H1 (cell line): ENCODE data around the gene SPOCD1. TPM values are rescaled to one million over a fixed set of nuclear protein-coding genes. Genes with fewer than 3 reads are reported as not detected.

Experiments
- CTCF ChIP-seq, 3 experiments: IDR thresholded peaks; 1 replicate in 2 of 3; 2 replicates in 1 of 3; pipeline versions ENCODE4 v1.5.1 to v1.6.1; 2011; ENCODE audit warnings: low read length in 3 of 3, mild to moderate bottlenecking in 3 of 3, inconsistent platforms in 2 of 3, low read depth in 1 of 3, moderate library complexity in 1 of 3; ENCODE audit not compliant: insufficient read depth in 1 of 3; ENCODE audit errors: control extremely low read depth in 1 of 3
- FOSL1 ChIP-seq: IDR thresholded peaks from 2 replicates; pipeline ENCODE4 v1.6.1; 2011; ENCODE audit warnings: mild to moderate bottlenecking, low read depth, low read length, moderate library complexity; ENCODE audit not compliant: insufficient read depth
- JUN ChIP-seq: IDR thresholded peaks from 2 replicates; pipeline ENCODE4 v1.6.1; 2011; ENCODE audit warnings: low read depth, mild to moderate bottlenecking, improper control_type of control experiment, low read length
- POLR2A ChIP-seq, 2 experiments: IDR thresholded peaks; 1 replicate in 1 of 2; 2 replicates in 1 of 2; pipeline ENCODE4 v1.6.1; 2011; ENCODE audit warnings: low read depth in 2 of 2, low read length in 2 of 2, mild to moderate bottlenecking in 2 of 2; ENCODE audit errors: control extremely low read depth in 1 of 2
- RAD21 ChIP-seq, 2 experiments: IDR thresholded peaks in 1 of 2; conservative IDR thresholded peaks in 1 of 2; 2 replicates each; pipeline ENCODE4 v1.6.1; 2011; ENCODE audit warnings: low read depth in 2 of 2, low read length in 2 of 2, improper control_type of control experiment in 1 of 2, inconsistent platforms in 1 of 2, mild to moderate bottlenecking in 1 of 2, moderate library complexity in 1 of 2
- polyA plus RNA-seq, 7 experiments: library from polyadenylated mRNA; depleted of rRNA in 3 of 7; stranded (reverse) in 5 of 7; unstranded in 2 of 7; fragments of >200 nt in 5 of 7; fragments of 200-250 nt in 2 of 7; gene quantifications; 1 replicate in 5 of 7; 2 replicates in 1 of 7; 4 replicates in 1 of 7; pipeline versions ENCODE4 v1.2.1 to v1.2.3, GENCODE V29; 2011 to 2013; ENCODE audit warnings: missing spikeins in 2 of 7, mixed read lengths in 2 of 7
- total RNA-seq: library from RNA; stranded (reverse); fragmentation: NEBNext Ultra II Directional; extraction: Animal tissue kit (Norgen Biotek cat#: 25700); gene quantifications from 2 replicates; pipeline ENCODE4 v1.2.1, GENCODE V29; 2021
- TF ChIP-seq, protein P1 (sequence below): IDR thresholded peaks from 2 replicates; pipeline ENCODE4 v1.6.1; 2011; ENCODE audit warnings: low read length, improper control_type of control experiment

Gene SPOCD1
- total and polyA plus RNA-seq, 2 of the 8 experiments (the other 6 are each of a cell fraction or from before 2014, with no cell fraction given): 1.8 to 2.9 TPM

GRCh38 chr1:31815752-31816500, at the start of gene SPOCD1 (continued):
- TF ChIP-seq, protein P1, sequence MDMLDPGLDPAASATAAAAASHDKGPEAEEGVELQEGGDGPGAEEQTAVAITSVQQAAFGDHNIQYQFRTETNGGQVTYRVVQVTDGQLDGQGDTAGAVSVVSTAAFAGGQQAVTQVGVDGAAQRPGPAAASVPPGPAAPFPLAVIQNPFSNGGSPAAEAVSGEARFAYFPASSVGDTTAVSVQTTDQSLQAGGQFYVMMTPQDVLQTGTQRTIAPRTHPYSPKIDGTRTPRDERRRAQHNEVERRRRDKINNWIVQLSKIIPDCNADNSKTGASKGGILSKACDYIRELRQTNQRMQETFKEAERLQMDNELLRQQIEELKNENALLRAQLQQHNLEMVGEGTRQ: peak; percentile 97
- TF ChIP-seq RAD21 (IDR thresholded peaks at IDR 0.05 in 1 of 2, conservative IDR thresholded peaks at IDR 0.05 in 1 of 2; ENCODE audit: low read depth in 2 of 2, low read length in 2 of 2) (peak; percentile 87 to 93), JUN (no peak), POLR2A (IDR thresholded peaks at IDR 0.05; ENCODE audit: control extremely low read depth in 1 of 2, low read depth in 2 of 2, low read length in 2 of 2) (peak in 1 of 2 experiments; percentile 60; a peak in 2 of 3 replicates), FOSL1 (no peak), CTCF (IDR thresholded peaks at IDR 0.05; ENCODE audit: control extremely low read depth in 1 of 3, insufficient read depth in 1 of 3, low read depth in 1 of 3, low read length in 3 of 3) (peak; percentile 90 to 99 (median 99))
